Heart left ventricle (tissue), 13 donors: ENCODE results near the gene HTR5A.

Source experiments
- CTCF ChIP-seq, 12 donors: fragments of 200-600 bp; sonication (generic) in 4 of 12; IDR thresholded peaks; one replicate each; pipeline versions ENCODE4 v1.5.0 to v1.8.0; 2018 to 2022; ENCODE audit warnings: antibody characterized with exemption in 12 of 12, mild to moderate bottlenecking in 5 of 12
- POLR2A ChIP-seq, 2 donors: fragments of 450-650 bp; IDR thresholded peaks; one replicate each; pipeline ENCODE4 v1.6.1; 2017; ENCODE audit warnings: antibody characterized with exemption in 2 of 2, mild to moderate bottlenecking in 2 of 2, moderate library complexity in 2 of 2
- donor health status: ischemic (EF 13 %, LVEDD 7.1; RV severe dilation, severe dysfunction).
- donor health status: DM: no; HTN: yes; CAD: no.
- donor health status: DM: no; HTN: no; CAD: no.
- donor health status: ischemic (EF 25% LVEDD 6.9; RV normal size, moderate dysfunction).
- donor health status: ischemic (EF 25% LVEDD 5.7; RV mildly dilated, moderate dysfunction).
- donor health status: ischemic (EF 35%, LVEDD 5.7; RV mildly dilated, moderate dysfunction).
- donor health status: nonischemic (EF 11% LVEDD 7.7; RV severe dilation, severe dysfunction).
- donor health status: DM: yes; HTN: yes; CAD: no.
- donor health status: PGD.
- donor health status: ischemic (EF 29% LVEDD 5.4; RV normal size, mild dysfunction).
- donor health status: nonischemic (EF 23%, LVEDD 6.1; RV moderate dilation, normal function).

GRCh38 chr7:155103839-155104238 lies 33.7 kb downstream of the HTR5A start:
- TF ChIP-seq CTCF (IDR thresholded peaks at IDR 0.05) (no peak), POLR2A (IDR thresholded peaks at IDR 0.05) (no peak)
